ENCODE data around the gene PHLPP1.

The PHLPP1 gene

GRCh38 chr18:62812242-62812641 lies 96.9 kb downstream of the PHLPP1 start:
- DNase-seq, result no peak

- no peak for DNase-seq
These were observed 97.5 kb downstream of the PHLPP1 start for GRCh38 chr18:62812876-62813275.

DNA sequence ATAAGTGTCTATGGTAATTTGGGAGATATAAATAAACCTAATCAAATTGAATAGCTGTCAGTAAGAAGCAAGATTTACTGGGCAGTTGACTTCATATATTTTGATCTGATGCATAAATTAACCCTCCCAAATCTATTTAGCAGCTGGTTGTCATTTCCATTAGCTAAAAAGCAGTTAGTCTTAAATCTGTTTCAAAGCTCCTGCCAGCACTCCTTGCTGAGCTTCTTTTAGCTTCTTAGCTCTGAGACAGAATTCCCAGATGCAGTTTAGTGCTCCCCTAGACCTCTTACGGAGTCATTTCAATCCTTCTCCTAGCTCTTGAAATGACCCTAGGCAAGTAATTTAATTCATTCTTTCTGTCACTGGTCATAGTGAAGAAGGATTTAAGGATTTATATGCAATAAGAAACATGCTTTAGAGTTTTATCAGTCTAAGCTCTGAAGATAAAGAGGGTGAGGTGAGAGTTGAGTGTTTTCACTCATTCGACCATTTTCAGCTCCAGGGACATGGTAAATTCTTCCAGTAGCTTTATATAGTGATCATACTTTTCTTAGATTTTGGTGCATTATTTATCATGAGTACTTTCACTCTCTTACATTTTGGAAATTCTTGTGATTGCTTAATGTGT lies 98.9 kb downstream of the PHLPP1 start:
- no peak for DNase-seq

GRCh38 chr18:62825382-62825781 lies 110.0 kb downstream of the PHLPP1 start:
- no peak for DNase-seq

GRCh38 chr18:62827397-62827796 lies 112.1 kb downstream of the PHLPP1 start:
- no peak for DNase-seq

GRCh38 chr18:62828091-62828640 lies 112.8 kb downstream of the PHLPP1 start:
- DNase-seq, result no peak

DNA sequence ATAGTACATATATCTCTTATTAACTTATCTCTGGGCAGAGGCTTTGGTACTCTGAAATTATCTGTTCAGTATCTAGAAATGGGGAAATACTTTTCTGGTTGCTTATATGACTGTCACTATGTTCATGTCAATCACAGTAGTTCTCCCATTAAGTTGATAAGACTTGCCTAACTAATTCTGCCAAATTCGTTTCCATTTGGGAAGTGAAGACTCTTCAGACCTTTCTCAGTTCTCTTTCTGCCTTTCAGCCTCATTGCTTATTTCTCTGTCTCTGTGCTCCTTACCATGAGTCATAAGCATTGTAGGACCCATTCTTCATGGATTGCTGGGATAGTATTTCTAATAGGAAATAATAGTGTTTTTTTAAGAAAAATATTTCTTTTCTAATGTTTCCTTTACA lies 113.5 kb downstream of the PHLPP1 start:
- no peak for DNase-seq

DNA sequence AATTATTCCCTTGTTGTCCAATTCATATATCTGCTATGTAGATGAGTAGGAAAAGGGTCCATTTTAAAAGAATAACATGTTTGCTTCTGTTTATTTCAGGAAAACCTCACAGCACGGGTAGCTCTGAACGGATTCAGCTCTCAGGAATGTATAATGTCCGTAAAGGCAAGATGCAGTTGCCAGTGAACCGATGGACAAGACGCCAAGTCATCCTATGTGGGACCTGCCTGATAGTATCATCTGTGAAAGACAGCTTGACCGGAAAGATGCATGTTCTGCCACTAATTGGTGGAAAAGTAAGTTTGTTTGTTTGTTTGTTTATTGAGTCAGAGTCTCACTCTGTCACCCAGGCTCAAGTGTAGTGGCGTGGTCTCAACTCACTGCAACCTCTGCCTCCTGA lies 114.6 kb downstream of the PHLPP1 start:
- no peak for DNase-seq

DNA sequence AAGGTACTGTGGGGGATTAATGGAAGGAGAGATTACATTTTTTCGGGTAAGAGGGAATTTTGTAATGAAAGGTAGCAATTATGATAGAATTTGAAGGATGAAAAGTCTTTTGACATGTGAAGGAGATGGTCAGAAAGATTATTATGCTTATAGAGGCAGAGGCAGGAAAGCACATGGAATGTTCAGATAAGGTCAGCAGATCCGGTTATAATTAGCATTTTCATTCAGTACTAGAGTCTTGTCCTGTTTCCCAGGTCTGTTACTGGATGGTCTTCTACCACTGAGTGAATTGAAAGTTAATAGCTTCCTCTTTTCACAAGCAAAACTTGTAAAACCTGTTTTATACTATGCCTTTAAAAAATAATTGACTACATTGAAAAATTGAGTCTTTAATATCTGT lies 116.9 kb downstream of the PHLPP1 start:
- no peak for DNase-seq

DNA sequence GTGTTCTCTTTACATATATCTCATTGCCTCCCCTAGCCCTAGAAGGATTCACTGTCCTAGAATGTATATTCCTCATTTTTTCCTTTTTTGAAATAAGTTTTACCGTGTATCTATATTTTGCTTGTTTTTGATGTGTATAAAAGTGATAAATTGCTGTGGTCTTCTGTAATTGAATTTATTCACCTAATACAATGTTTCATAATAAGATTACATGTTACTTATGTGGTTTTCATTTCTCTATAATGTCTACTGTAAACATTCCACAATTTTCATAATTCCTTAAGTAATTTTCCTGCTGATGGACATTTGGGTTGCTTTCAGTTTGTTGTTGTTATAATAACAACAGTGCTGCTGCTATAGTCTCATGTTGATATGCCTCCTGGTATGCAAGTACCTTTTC lies 118.2 kb downstream of the PHLPP1 start:
- no peak for DNase-seq

- DNase-seq, result no peak
These were observed 119.4 kb downstream of the PHLPP1 start for GRCh38 chr18:62834715-62835114.

GRCh38 chr18:62837011-62837410 lies 121.7 kb downstream of the PHLPP1 start:
- DNase-seq, result no peak

GRCh38 chr18:62838475-62839098 lies 123.2 kb downstream of the PHLPP1 start:
- DNase-seq, result no peak

DNA sequence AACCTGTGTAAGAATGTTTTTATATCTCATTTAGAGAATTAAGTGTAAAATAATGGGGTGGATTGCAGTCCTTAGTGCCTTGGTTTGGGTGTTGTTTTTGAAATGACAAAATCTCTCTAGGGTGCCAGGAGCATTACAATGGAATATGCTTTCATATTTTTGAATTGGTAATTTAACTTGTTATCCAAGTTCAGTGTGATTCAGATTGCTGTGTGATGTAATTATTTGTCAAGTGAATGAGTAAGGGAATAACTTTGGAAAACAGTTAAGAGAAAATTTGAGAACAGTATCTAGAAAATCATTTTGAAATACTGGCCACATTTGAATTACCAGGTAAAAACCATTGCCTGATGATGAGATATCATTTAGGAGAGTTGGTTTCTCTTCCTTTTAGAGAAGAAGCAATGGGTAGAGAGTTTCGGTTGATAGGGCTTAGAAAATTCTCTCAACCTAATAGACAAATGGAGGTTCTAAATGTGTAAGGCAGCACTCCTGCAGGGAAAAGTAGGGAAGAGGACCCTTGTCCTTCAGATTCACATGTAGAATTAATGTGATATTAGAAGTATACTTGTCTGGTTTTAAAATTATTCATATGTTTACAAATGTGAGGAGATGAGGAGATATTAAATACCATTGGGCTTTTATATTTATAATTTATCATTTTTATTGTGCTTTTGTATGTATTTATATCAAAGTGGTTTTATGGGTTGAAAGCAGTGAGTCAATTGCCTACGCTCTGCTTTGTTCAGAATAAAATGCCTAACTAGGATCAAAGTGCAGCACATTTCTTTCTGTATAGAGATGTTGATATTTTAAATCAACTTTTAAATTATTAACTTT lies 124.8 kb downstream of the PHLPP1 start:
- DNase-seq, result no peak

- no peak for DNase-seq
These were observed 126.1 kb downstream of the PHLPP1 start for GRCh38 chr18:62841405-62841804.

GRCh38 chr18:62842898-62843297 lies 127.6 kb downstream of the PHLPP1 start:
- no peak for DNase-seq

DNA sequence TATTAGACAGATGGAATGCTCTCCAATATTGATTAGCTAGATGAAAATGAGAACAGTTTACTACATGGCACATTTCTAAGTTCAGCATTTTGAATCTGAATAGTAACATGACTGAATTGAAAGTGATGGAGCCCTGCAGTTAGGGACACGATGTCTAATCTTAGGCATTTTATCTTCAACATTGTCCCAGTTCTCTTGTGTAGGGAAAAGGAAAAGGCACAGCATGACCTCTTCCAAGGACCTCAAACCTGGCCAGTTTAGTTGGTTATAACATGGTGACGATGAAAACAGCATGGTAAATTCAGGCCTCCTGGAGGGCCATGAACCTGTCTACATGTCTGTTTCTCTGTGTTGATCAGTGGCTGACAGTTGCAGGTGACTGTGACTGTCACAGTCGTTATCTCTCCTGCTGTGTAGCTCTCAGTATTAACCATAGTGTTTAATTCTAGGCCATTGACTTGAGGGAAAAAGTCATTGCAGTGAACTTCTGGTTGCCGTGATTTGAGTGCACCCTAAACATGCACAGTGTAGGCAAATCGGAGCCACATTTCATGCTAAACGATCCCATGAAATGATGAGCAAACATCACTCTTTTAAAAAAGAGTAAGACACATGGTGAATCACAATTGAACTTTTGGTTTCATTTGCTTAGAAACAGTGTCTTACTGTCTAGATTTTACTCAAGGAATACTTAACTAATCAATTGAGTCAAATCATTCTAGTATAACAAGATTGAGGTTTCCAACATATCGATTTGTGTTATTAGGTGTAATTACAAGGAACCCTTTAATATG lies 129.7 kb downstream of the PHLPP1 start:
- DNase-seq, result no peak

DNA sequence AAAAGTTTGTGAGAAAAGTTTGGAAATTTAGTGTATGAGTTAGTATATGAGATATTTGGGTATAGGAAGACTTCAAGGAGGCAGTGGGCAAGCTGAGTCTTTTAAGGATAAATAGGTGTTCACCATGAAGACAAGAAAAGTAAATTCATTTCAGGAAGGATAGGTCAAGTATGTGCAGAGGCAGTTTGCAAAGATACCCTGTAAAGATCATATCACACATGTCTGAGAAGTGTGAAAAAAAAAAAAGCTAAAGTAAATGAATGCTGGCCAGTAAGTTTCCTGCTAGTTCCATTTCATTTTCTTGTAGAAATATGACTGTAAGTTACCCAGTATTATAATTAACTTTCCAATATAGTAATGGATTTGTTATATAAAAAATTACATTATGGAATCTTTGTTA lies 131.0 kb downstream of the PHLPP1 start:
- DNase-seq, result no peak

DNA sequence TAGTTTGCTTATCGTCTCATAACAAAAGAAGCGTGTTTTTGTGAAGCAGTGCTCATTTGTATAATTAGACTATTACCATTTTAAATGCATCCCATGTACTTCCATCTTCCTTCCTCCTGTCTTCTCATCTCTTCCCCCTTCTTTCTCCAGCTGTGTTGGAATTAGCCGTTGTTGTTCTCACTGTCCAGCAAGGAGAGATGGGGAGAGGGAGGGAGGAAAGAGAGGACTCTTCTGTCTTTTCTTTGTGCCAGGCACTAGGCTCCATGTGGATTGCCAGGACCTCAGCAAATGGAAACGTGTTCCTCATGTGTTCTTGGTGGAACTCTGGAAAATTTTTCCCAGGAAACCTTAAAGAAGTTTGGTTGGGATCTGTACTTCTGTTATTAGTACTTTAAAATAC lies 131.7 kb downstream of the PHLPP1 start:
- no peak for DNase-seq

GRCh38 chr18:62848946-62849345 lies 133.6 kb downstream of the PHLPP1 start:
- DNase-seq, result no peak

- no peak for DNase-seq
These were observed 135.4 kb downstream of the PHLPP1 start for GRCh38 chr18:62850619-62851306.

- no peak for DNase-seq
These were observed 137.5 kb downstream of the PHLPP1 start for GRCh38 chr18:62852851-62853250.
